GM18867 (cell line): Measurements from ENCODE around the gene MYF5.
A peak's percentile ranks its signal among the peaks of the same experiment; 100 is the strongest.
"Not testable (repeated sequence)": the region's sequence is repeated elsewhere in the genome, so short reads cannot be mapped to it uniquely, and the experiment has no call there.

Experiments
- ATAC-seq: cut with Tn5 transposase; IDR thresholded peaks from one replicate; pipeline ENCODE4 v1.9.1; 2021; ENCODE audit warnings: mild to moderate bottlenecking, moderate library complexity; ENCODE audit not compliant: unreplicated experiment

MYF5 gene

DNA sequence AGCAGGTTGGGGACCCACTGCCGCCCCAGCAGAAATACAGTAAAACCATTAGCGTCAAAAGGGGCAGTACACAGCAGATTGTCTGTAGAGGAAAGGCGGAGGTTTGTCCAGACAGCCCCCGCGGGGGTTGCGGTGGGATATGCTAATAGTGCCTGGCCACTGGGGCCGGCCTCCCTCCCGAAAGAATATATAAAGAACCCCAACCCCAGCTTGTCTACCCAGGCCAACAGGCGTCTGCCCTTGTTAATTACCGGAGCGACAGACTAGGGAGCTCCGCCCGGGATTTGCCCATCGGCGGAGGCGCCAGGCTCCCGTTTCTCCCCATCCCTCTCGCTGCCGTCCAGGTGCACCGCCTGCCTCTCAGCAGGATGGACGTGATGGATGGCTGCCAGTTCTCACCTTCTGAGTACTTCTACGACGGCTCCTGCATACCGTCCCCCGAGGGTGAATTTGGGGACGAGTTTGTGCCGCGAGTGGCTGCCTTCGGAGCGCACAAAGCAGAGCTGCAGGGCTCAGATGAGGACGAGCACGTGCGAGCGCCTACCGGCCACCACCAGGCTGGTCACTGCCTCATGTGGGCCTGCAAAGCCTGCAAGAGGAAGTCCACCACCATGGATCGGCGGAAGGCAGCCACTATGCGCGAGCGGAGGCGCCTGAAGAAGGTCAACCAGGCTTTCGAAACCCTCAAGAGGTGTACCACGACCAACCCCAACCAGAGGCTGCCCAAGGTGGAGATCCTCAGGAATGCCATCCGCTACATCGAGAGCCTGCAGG, at the start of gene MYF5:
TSS of gene MYF5 (plus strand) at position 217 of the 774 bp plus-strand sequence. CDS start at position 369, 152 bp downstream.
- no peak for ATAC-seq

DNA sequence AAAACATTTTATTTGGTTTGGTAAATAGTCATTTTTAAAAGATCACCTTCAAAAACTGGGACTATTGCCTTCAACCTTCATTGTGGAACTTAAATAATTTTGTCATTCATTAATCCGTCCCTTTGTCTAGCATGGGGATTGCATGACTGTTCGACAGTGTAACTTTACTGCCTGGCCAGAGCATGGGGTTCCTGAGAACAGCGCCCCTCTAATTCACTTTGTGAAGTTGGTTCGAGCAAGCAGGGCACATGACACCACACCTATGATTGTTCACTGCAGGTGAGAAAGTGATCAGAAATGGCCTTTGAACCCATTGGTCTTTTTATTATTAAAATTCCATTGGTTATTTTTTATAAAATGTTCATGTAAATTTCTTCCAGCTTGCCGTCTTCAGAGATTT, 46.5 kb upstream of the MYF5 start:
- ATAC-seq: no peak

DNA sequence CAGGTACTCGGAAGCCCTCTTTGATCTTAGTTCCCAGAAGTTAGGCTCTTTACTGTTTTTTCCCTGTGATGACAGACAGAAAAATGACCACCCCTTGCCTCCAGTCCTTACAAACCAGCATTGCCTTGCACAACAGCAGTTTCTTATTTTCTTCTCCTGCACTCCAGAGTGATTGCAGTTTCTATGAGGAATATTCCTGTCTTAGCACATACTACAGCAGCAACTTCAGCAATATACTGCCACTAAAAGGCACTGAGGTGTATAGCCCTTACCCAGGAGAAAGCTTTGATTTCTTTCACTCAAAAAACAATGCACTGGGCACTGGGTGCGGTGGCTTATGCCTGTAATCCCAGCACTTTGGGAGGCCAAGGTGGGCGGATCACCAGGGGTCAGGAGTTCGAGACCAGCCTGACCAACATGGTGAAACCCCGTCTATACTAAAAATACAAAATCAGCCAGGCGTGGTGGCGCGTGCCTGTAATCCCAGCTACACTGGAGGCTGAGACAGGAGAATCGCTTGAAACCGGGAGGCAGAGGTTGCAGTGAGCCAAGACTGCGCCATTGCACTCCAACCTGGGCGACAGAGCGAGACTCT, 40.6 kb upstream of the MYF5 start:
- ATAC-seq: not testable (repeated sequence)

DNA sequence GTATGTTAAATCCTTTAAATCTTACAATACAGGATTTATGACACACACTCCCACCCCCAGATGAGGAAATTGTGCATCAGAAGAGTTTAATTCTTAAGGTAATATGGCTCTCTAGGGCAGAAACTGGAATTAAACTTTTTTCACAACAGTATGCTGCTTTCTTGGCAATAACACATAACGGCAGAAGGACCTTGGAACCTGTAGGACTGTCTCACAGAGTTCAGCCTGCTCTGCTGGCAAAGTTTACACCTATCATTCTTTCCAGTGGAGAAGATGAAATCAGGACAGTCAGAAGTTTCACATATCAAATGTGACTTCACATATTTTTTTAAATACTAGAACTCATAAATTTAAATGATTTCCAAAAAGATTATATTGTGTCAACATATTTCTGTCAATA, 39.9 kb upstream of the MYF5 start:
- ATAC-seq: no peak

DNA sequence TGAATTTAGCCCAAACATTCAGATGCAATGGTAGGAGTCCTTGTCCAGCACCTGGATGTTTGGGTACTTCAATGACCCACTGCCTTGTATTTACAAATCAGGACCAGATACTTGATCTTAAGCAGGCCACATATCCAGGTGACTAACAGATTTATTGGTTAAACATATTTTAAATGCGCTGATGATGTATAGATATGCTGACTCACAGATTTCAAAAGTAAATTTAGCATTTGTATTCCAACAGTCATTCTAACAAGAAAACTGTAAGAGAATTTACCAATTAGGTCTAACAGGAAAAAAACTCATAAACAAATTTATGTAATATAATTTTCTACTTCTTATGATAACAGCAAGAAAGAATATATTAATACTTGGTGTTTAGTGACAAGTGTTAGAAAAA, 38.7 kb upstream of the MYF5 start:
- ATAC-seq: no peak

DNA sequence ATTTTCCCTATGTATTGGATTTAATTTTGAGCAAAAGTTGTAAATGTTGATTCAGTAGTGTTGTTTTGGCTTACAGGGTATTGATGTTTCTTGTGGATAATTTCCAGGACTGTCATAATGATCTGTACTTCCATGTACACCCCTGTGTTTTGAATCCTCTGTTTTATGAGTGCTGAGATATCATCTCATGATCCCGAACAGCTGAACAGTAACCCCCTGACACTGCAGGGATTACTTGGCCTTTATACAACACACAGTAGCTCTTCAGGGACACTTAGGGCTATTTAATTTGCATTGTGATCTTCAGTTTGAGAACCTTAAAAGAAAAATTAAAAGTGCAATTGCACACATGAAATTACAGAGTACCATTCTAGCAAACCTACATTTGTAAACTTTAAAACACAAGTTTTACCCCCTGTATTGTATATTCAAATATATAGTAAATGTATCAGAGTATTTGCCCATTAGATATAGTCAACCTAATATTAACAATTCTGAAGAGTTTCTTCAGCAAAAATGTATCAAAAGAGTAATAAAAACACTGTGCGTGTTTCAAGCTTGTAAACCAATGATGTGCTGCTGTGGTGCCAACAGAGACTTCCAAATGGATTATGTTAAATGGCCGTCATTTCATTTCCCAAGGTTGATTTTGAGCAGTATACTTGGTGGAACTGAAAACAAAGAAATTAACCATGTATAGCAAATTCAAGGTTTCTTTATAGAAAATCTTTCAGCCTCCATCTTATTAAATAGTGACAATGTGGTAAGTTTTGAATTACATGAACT, 37.2 kb upstream of the MYF5 start:
- ATAC-seq: no peak

DNA sequence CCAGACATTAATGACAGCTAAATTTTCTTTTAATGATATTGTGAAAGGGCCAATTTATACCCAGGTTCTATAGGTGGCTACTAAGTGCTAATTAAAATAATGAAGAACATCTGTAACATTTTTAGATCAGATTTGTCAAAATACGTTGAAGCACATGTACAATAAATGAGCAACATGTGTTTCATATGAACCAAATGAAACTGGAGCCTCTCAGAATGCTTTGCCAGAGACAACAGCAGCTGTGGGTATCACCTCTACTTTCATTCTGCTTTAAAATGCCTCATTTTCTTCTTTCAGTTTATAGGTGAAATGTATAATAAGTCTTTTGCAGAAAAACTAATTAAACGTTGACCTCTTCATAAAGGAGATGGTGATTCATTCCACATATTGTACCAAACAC, 35.4 kb upstream of the MYF5 start:
- ATAC-seq: peak; percentile 100

DNA sequence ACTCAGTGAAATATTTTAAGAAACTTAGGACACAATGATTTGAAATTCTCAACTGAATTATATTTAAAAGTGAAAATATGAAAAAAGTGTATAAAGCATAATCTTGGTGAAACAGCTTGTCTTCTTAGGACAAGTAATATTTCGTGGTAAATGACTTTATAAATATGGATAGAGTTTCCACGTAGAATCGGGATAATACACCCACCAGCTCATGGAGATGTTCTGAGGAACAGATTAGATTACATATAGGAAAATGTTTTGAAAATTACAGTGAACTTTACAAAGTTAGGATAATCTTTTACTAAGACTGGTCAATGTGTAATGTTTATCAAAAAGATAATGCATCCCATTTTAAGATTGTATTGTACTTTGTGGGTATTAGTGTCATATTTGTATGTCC, 34.9 kb upstream of the MYF5 start:
- no peak for ATAC-seq

DNA sequence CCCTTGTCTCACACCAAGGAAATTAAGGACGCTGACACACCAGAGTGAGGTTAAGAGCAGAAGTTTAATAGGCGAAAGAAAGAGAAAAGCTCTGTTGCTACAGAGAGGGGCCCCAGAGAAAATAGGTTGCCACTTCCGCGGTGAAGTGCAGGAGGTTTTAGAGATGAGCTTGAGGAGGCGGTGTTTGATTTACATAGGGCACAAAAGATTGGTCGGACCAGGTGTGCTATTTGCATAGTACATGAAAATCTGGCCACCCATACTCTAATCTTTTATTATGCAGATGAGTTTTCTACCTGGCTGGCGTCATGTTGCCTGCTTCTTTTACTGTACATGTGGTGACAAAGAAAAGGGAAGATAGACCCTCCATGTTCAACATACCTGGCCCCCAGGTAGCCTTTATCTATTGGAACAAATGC, 32.6 kb upstream of the MYF5 start:
- ATAC-seq: no peak

DNA sequence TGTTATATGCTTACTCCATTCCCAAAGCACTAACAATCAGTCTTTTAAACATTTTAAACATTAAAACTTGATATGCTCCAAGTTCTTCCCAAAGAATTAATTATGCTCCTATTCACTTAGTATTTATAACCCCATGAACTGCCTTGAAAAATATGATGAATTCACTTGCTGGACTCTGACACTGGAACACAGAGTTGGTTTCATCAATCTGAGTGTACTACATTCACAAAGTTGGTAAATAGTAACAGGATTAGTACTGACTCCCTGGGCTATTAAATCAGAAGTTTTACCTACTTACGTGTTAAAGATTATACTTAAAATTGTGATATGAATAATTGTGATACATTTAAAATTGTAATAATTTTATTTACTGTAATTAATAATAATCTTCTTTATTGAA, 26.6 kb upstream of the MYF5 start:
- no peak for ATAC-seq

DNA sequence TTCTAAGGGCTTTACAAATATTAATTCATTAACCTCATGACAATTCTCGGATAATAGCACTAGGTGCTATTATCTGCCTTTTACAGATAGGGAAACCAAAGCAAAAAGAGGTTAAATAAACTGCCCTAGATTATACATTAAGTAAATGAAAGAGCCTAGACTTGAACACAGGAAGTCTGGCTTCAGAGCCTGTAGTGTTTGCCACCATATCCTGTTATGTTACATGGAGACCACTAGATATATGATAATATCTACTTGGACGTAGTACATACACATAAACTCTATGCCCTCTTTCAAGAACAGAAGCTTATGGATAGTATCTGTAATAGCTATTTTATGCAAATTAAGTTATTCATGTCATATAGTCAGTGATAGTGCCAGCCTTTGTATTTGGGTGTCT, 26.2 kb upstream of the MYF5 start:
- ATAC-seq: no peak

DNA sequence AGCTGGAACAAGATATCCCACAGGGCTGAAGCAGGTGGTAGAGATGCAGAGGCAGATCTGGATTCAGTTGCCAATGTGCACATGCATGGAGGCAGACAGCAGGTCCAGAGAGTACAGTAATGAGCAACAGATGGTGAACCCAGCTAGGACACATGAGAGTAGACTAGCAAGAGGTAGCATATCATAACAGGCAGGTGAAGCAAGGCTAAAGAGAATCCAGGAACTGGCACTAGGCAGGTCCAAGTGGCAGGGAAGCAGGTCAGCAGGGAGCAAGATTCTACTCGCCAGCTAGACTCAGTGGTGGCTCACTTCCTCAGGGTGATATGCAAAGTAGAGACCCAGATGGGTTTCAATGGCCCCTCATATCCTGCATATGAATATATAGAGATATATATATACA, 24.6 kb upstream of the MYF5 start:
- ATAC-seq: peak; percentile 85

DNA sequence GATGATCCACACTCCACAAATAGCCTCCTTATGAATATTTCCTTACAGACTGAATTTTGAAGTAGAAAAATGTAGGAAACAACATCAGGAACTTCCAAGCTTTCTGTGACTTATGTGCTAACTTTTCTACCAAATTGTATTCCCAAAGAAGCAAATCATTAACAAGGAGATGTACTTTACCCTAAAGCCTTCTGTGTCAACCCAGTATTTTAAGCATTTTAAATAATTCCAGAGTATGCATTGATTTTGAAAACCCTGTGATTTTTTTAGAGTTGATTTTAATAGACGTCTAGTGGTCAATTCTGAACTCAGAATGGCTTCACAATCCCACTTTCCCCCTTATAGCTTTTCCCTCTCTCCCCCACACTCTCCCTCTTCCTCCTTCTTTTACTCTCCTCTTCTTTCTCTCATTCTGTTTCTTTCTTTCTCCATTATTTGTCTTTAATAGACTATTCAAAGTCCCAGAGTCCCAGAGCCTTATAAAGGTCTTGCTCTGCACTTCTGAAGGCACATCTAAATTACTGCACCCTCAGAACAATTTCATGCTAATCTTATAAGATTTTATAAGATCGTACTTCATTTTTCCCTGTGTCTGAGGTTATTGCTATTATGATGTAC, 19.3 kb upstream of the MYF5 start:
- ATAC-seq: no peak

DNA sequence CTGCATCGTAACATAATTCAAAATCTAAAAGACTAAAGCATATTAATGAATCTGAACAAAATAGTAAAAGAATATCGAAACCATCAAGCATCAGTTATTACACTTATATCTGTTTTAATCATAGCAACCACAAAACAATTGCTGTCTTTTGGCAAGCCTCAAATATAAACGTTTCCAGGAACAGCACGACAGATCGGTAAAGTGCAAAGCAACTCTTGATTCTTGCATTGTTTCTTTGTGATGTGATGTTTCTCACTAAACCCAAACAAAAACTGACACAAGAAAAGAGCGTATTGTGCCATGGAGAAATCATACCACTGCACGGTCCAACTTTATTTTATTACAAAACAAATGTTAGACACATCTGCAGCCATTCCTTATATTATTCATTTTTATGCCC, 18.5 kb upstream of the MYF5 start:
- no peak for ATAC-seq

DNA sequence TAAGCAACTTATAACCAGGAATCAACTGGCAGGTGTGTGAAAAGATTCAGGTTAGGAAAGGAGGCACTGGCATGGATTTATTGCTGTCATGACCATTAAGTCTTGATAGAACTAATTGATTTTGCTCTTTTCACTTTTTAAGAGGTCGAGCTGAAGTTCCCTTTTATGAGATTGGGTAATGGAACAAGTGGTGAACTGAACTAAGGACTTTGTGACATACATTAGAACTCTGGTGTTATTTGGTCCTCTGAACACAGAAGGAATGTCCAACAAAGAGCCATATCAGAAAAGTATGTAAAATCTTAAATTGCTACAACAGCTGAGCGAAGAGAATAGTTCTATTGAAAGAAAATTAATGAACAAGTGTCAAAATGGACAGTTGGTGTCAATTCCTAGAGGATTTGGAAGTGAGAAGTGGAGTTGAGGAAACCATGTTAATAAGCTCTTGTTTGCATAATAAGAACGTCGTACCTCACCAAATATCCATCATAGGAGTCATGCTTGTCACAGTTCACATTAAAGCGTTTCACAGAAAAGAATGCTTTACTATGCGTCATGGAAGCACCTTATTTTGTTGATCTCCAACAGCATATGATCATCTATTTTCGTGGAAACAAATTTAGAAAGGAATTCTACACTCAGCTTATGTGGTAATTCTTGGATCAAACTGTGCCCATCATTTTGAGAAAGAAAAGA, 17.7 kb upstream of the MYF5 start:
- ATAC-seq: no peak

DNA sequence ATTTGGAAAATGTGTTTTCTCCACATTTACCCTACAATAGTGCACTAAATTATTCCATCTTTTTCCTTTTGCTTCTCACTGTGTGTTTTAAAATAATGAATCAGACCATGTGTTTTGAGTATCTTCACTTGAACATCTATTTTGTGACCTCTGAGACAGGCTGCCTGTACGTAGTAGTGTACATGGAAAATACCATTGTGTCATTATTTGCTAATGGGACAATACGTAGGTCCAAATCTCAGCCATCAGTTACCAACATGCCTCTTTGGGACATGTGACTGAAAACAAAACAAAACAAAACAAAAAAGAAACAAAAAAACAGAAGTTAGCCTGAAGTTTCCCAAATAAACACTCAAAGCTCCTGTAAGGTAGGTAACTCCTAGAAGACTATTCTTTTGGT, 16.4 kb upstream of the MYF5 start:
- no peak for ATAC-seq

DNA sequence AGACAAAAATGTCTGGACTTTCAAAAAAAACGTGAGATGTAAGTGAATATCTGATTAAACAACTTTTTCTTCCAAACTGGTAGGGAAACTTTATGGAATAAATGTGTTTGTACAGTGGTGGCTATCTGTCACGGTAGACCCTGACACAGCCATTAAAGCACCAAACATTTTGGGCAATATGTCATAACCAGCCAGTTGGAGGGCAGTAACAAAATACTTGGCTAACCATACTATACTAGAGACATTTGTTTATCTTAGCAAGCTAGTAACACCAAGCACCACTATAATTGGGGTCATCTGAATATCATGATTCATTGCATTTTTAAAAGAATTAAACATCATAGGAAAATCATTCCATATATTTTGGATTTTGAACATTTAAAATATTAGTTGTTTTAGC, 15.3 kb upstream of the MYF5 start:
- no peak for ATAC-seq

DNA sequence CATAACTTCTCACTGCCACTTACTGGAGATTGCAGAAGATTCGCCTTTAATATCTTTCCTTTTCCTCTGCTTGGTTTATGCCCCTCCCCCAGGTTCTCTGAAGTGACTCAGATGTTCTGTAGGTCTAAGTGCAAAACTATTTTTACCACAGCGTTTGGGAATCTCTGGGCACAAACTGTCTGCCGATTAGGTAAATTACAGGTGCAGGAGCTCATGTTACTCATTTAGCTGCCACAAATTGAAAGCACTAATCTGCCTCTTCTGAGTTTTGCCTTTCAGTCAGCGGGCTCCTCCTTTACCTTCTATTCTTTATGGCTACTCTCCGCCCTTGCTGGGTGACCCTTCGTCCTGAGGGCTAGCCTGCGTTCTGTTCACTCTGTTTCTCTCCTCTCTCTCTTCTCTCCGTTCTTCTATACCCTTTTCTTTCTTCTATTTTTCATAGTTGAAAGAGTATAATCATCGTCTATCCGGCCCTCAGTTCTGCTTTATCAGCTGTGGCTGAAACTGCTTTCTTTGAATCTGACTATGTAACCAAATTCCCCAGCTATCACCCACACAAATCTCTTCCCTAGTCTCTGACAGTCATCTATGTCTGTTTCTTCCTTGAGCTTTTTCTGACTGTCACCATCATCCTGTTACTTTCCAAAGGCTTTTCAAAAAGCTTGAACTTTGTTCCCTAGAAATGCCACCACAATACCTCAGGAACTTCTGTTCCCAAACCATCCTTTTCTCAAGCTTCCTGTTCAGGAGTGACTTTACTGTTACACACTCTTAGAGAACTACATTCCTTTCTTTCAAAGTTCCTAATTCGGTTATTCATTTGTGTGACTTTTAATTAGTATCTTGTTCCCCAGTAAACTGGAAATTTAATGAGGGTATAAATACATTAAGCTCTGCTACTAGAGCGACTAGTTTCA, 13.6 kb upstream of the MYF5 start:
- ATAC-seq: peak; percentile 92

DNA sequence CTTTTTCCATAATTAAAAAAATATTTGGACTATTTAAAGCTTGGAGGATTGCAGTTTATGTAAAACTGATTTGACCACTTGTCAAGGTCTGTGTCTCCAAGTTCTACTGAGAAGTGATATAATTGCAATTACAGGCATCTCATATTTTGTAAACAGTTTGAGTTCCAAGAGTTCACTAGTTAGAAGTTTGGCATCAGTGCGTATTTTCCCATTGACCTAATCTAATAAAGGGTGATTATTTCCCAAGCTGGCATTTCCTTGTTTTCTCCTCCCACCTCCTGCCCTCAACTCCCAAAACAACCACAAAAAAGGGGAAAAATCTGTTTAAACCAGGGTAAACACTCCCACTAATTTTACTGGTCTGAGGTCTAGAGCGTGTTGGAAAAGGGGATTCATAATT, 12.3 kb upstream of the MYF5 start:
- ATAC-seq: no peak
